Brain microvascular endothelial cell (primary cell): ENCODE data around the gene MESP1.

Experiments used
- DNase-seq: peaks from one replicate; pipeline ENCODE4 v3.0.0-alpha.2; 2020
- H3K27ac ChIP-seq: fragments of 250-450 bp; sonication (Bioruptor Pico); 2 replicates; pipeline ENCODE4 v1.5.1; 2020; ENCODE audit warnings: mild to moderate bottlenecking, moderate library complexity
- H3K27me3 ChIP-seq: fragments of 250-450 bp; sonication (Bioruptor Pico); replicated peaks from 2 replicates; pipeline ENCODE4 v1.5.1; 2020; ENCODE audit warnings: mild to moderate bottlenecking
- H3K36me3 ChIP-seq: fragments of 250-450 bp; sonication (Bioruptor Pico); replicated peaks from 2 replicates; pipeline ENCODE4 v1.5.1; 2020; ENCODE audit warnings: mild to moderate bottlenecking
- H3K4me3 ChIP-seq: 2 replicates; pipeline ENCODE4 v1.5.1; 2011; ENCODE audit warnings: low read depth, mild to moderate bottlenecking, control low read depth, low read length, moderate library complexity
- in situ Hi-C: cut with HindIII; loops from 2 replicates; pipeline ENCODE4 v1.10.0; 2017; ENCODE audit warnings: low sequenced_read_pairs, low pct_ligation_motif_present
- TF ChIP-seq, protein P1 (sequence below): IDR thresholded peaks from 2 replicates; pipeline ENCODE4 v1.5.1; 2011; ENCODE audit warnings: low read depth, mild to moderate bottlenecking, moderate library complexity, low read length, control low read depth, inconsistent platforms; ENCODE audit errors: missing control alignments

MESP1 gene

DNA sequence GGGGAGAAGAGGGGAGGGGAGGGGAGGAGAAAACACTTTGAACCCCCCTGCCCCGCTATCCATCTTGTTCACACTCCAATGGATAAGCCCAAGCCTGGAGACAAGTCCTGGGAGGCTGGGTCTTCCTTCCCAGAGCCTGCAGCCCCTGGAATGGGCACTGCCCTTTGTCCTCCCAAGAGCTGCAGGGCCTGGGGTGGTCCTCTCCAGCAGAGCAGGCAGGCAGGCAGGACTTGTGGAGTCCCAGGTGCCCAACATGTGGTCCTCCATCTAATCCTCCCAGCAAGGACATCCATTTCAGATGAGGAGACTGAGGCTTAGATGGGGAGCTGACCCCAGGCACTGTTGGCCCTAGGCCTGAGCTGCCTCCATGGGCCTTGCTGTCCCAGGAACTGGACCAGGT, 14.6 kb upstream of the MESP1 start:
- Histone ChIP-seq H3K27me3 (no peaks in the 10 kb centered on the region), H3K36me3 (no peaks in the 10 kb centered on the region), H3K27ac (no peak overlapping the region), H3K4me3 (no peak overlapping the region)
- in situ Hi-C loops, result no loop called here
- no peak for DNase-seq
- TF ChIP-seq, protein P1, sequence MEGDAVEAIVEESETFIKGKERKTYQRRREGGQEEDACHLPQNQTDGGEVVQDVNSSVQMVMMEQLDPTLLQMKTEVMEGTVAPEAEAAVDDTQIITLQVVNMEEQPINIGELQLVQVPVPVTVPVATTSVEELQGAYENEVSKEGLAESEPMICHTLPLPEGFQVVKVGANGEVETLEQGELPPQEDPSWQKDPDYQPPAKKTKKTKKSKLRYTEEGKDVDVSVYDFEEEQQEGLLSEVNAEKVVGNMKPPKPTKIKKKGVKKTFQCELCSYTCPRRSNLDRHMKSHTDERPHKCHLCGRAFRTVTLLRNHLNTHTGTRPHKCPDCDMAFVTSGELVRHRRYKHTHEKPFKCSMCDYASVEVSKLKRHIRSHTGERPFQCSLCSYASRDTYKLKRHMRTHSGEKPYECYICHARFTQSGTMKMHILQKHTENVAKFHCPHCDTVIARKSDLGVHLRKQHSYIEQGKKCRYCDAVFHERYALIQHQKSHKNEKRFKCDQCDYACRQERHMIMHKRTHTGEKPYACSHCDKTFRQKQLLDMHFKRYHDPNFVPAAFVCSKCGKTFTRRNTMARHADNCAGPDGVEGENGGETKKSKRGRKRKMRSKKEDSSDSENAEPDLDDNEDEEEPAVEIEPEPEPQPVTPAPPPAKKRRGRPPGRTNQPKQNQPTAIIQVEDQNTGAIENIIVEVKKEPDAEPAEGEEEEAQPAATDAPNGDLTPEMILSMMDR, result no peak

- TF ChIP-seq, protein P1, result no peak
- no peak overlapping the region for H3K4me3 ChIP-seq
- in situ Hi-C loops, result loop anchor here (5.0 kb wide), 1 partner anchor 115 kb away; no protein-coding TSS in a partner anchor
- H3K27ac ChIP-seq, result no peak overlapping the region
- no peaks in the 10 kb centered on the region for H3K27me3 ChIP-seq
- no peak for DNase-seq
- H3K36me3 ChIP-seq, result no peaks in the 10 kb centered on the region
Observed at GRCh38 chr15:89761929-89762328, 10.9 kb upstream of the MESP1 start.

GRCh38 chr15:89761009-89761831, 10.2 kb upstream of the MESP1 start:
- Histone ChIP-seq H3K4me3 (no peak overlapping the region), H3K36me3 (no peaks in the 10 kb centered on the region), H3K27me3 (no peaks in the 10 kb centered on the region), H3K27ac (no peak overlapping the region)
- in situ Hi-C loops, result loop anchor here (5.0 kb wide), 1 partner anchor 116 kb away; no protein-coding TSS in a partner anchor
- no peak for DNase-seq
- TF ChIP-seq, protein P1, result no peak

- TF ChIP-seq, protein P1, result peak; percentile 99
- H3K36me3 ChIP-seq, result no peaks in the 10 kb centered on the region
- in situ Hi-C loops, result loop anchor here (5.0 kb wide), 1 partner anchor 117 kb away; no protein-coding TSS in a partner anchor
Observed at GRCh38 chr15:89760303-89761008, 9.4 kb upstream of the MESP1 start.

GRCh38 chr15:89759835-89760234, 8.8 kb upstream of the MESP1 start:
- Histone ChIP-seq H3K27me3 (no peaks in the 10 kb centered on the region), H3K4me3 (no peak overlapping the region), H3K36me3 (no peaks in the 10 kb centered on the region), H3K27ac (no peak overlapping the region)
- in situ Hi-C loops, result loop anchor here (5.0 kb wide), 1 partner anchor 117 kb away; no protein-coding TSS in a partner anchor
- DNase-seq, result no peak
- TF ChIP-seq, protein P1, result no peak

More at GRCh38 chr15:89760303-89761008, 9.4 kb upstream of the MESP1 start:
- H3K27ac ChIP-seq, result no peak overlapping the region
- DNase-seq, result peak; percentile 51
- H3K27me3 ChIP-seq, result no peaks in the 10 kb centered on the region
- H3K4me3 ChIP-seq, result no peak overlapping the region
